Muscle of arm (tissue), 12 donors: Measurements from ENCODE around the gene TRIM41. TPM values are rescaled to one million over a fixed set of nuclear protein-coding genes. Genes with fewer than 3 reads are reported as not detected.
"Not testable (repeated sequence)": the region's sequence is repeated elsewhere in the genome, so short reads cannot be mapped to it uniquely, and the experiment has no call there.

Source experiments
- DNase-seq: peaks from one replicate; pipeline ENCODE4 v3.0.0-alpha.2; 2013
- polyA plus RNA-seq, 12 donors: library from polyadenylated mRNA; unstranded; fragments of 120-200 nt; gene quantifications; one replicate each; pipeline ENCODE4 v1.2.1, GENCODE V29; 2013; ENCODE audit not compliant: insufficient read length in 12 of 12

TRIM41 gene
- polyA plus RNA-seq, 12 donors = 13.1 to 23.2 (median 16.6) TPM; not detected in 1

DNA sequence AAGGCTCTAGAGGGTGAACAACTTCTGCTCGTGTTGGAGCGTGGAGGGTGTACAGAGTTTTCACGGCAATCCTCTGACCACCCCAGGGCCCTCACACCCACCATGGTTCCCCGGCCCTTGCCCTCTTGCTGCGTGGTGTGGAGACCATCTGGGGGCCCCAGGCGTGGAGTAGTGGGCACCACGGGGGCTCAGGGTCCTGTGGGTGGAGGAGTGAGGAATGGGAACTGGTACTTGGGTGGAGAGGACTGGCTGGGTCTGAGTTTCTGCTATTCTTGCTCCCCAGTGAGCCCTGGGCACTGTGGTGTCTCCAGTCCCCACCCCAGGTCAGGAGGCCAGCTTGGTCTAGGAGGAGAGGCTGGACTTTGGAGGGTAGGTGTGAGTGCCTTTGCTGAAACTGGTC is 59.8 kb downstream of the TRIM41 start:
- no peak for DNase-seq

GRCh38 chr5:181283347-181283746 is 60.3 kb downstream of the TRIM41 start:
- DNase-seq = no peak

- DNase-seq = not testable (repeated sequence)
Observed at GRCh38 chr5:181283841-181284755, 61.0 kb downstream of the TRIM41 start.

Other genes starting within 250 kb of the TRIM41 start
- gene BTNL3, start 234.4 kb upstream of the TRIM41 start, polyA plus RNA-seq = 1 to 10 TPM in 1 of 12 donors, under 1 TPM in 3, not detected in 8; 0.07 to 7.2 (median 0.13) TPM
- gene BTNL9, start 183.0 kb upstream of the TRIM41 start, polyA plus RNA-seq = 10 to 100 TPM in 8 of 12 donors, 1 to 10 TPM in 3, not detected in 1; 6.2 to 20.8 (median 13.6) TPM
- gene OR2V1, start 92.1 kb upstream of the TRIM41 start, polyA plus RNA-seq = not detected
- gene OR2V2, start 75.7 kb upstream of the TRIM41 start, polyA plus RNA-seq = under 1 TPM in 2 of 12 donors, not detected in 10; 0.04 to 0.07 TPM
- gene TRIM7, start 18.1 kb upstream of the TRIM41 start, polyA plus RNA-seq = 10 to 100 TPM in 9 of 12 donors, 1 to 10 TPM in 2, not detected in 1; 2.3 to 24.0 (median 13.9) TPM
- 1,000 to 10,000 TPM in 11 of 12 donors, 100 to 1,000 TPM in 1; 840 to 3,401 (median 2,996) TPM for gene RACK1, start 20.6 kb downstream of the TRIM41 start, polyA plus RNA-seq
- gene TRIM52, start 37.9 kb downstream of the TRIM41 start, polyA plus RNA-seq = 10 to 100 TPM in 8 of 12 donors, 1 to 10 TPM in 3, not detected in 1; 9.1 to 30.5 (median 20.4) TPM
- not detected for gene OR4F3, start 144.0 kb downstream of the TRIM41 start, polyA plus RNA-seq